Keratinocyte (primary cell): ENCODE data around the gene CCDC40.

Source experiments
- CTCF ChIP-seq, 3 experiments: IDR thresholded peaks in 1 of 3; conservative IDR thresholded peaks in 1 of 3; optimal IDR thresholded peaks in 1 of 3; 2 replicates in 2 of 3; 3 replicates in 1 of 3; pipeline versions ENCODE3 to v1.5.1; 2011; ENCODE audit warnings: low read length in 3 of 3, mild to moderate bottlenecking in 3 of 3, moderate library complexity in 2 of 3, control low read depth in 1 of 3, inconsistent platforms in 1 of 3; ENCODE audit not compliant: insufficient read depth in 2 of 3; ENCODE audit errors: extremely low read depth in 1 of 3
- EZH2 ChIP-seq: IDR thresholded peaks from one replicate; pipeline ENCODE4 v1.6.1; 2012; ENCODE audit warnings: inconsistent platforms, mild to moderate bottlenecking, low read length, moderate library complexity

- TF ChIP-seq CTCF (optimal IDR thresholded peaks at IDR 0.05 in 1 of 3, IDR thresholded peaks at IDR 0.05 in 1 of 3, conservative IDR thresholded peaks at IDR 0.05 in 1 of 3; ENCODE audit: extremely low read depth in 1 of 3, insufficient read depth in 2 of 3, low read length in 3 of 3) = no peak
- no peak for TF ChIP-seq EZH2
These were observed 81.3 kb downstream of the CCDC40 start for GRCh38 chr17:80117491-80118401.
